Kasumi-1 (cell line): Measurements from ENCODE around the gene MYPN.

Source experiments
- DNase-seq, 2 experiments: peaks; one replicate each; lab custom pipeline; 2025; lab: John Stamatoyannopoulos, UW

MYPN gene

GRCh38 chr10:68090586-68090985 is 18.7 kb upstream of the MYPN start:
- no peak for DNase-seq

- DNase-seq = no peak
Measured at GRCh38 chr10:68092512-68092911, 16.8 kb upstream of the MYPN start.

GRCh38 chr10:68095153-68095552 is 14.1 kb upstream of the MYPN start:
- DNase-seq = no peak

GRCh38 chr10:68096913-68097516 is 12.3 kb upstream of the MYPN start:
- no peak for DNase-seq

GRCh38 chr10:68099736-68100135 is 9.6 kb upstream of the MYPN start:
- DNase-seq = no peak

- DNase-seq = no peak
Measured at GRCh38 chr10:68101066-68101465, 8.2 kb upstream of the MYPN start.

GRCh38 chr10:68103261-68103878 is 5.9 kb upstream of the MYPN start:
- DNase-seq = no peak

GRCh38 chr10:68103901-68104300 is 5.4 kb upstream of the MYPN start:
- DNase-seq = no peak

GRCh38 chr10:68105820-68106219 is 3.5 kb upstream of the MYPN start:
- no peak for DNase-seq

GRCh38 chr10:68106656-68107055 is 2.6 kb upstream of the MYPN start:
- DNase-seq = no peak

- DNase-seq = no peak
Measured at GRCh38 chr10:68107651-68108050, 1.6 kb upstream of the MYPN start.

GRCh38 chr10:68108051-68108450 is 1.2 kb upstream of the MYPN start:
- DNase-seq = no peak

GRCh38 chr10:68108653-68109052 is 635 bp upstream of the MYPN start:
- no peak for DNase-seq

- no peak for DNase-seq
Measured at GRCh38 chr10:68110027-68110426, 739 bp downstream of the MYPN start.

- DNase-seq = no peak
Measured at GRCh38 chr10:68111584-68111983, 2.3 kb downstream of the MYPN start.

- DNase-seq = no peak
Measured at GRCh38 chr10:68112837-68113236, 3.5 kb downstream of the MYPN start.

GRCh38 chr10:68118657-68119056 is 9.4 kb downstream of the MYPN start:
- DNase-seq = no peak

- DNase-seq = no peak
Measured at GRCh38 chr10:68121020-68121743, 11.9 kb downstream of the MYPN start.

- DNase-seq = no peak
Measured at GRCh38 chr10:68121852-68122251, 12.6 kb downstream of the MYPN start.

- DNase-seq = no peak
Measured at GRCh38 chr10:68124718-68125117, 15.4 kb downstream of the MYPN start.

GRCh38 chr10:68125772-68126171 is 16.5 kb downstream of the MYPN start:
- DNase-seq = no peak

GRCh38 chr10:68128015-68128414 is 18.7 kb downstream of the MYPN start:
- DNase-seq = no peak

GRCh38 chr10:68132391-68132790 is 23.1 kb downstream of the MYPN start:
- no peak for DNase-seq

- no peak for DNase-seq
Measured at GRCh38 chr10:68133523-68133922, 24.2 kb downstream of the MYPN start.
